Renal pelvis (tissue), 12 donors: ENCODE measurements around the gene PIGBOS1. TPM values are rescaled to one million over a fixed set of nuclear protein-coding genes. Genes with fewer than 3 reads are reported as not detected.
A peak's percentile ranks its signal among the peaks of the same experiment; 100 is the strongest.

ENCODE experiments used
- DNase-seq: peaks from one replicate; pipeline ENCODE4 v3.0.0-alpha.2; 2013
- long read RNA-seq, 16 experiments: transcript quantifications; one replicate each; lab custom pipeline, GENCODE V29; 2026
- polyA plus RNA-seq, 3 donors: library from polyadenylated mRNA; unstranded; fragments of 120-200 nt; gene quantifications; one replicate each; pipeline ENCODE4 v1.2.1, GENCODE V29; 2013; ENCODE audit not compliant: insufficient read length in 3 of 3

PIGBOS1 gene, protein sequence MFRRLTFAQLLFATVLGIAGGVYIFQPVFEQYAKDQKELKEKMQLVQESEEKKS
- 10 to 100 TPM; 14.4 to 17.3 (median 16.1) TPM for polyA plus RNA-seq
- long read RNA-seq, donor 1, transcript PIGBOS1-201 (2 exons, 866 nt), result major isoform, 9 of 13 reads
- long read RNA-seq, donor 1, partial matches to known transcripts, result 0 of 13 reads
- long read RNA-seq, donor 1, other reads (novel, unspliced or antisense), result 0 of 13 reads
- long read RNA-seq, donor 2, transcript PIGBOS1-201 (2 exons, 866 nt), result major isoform, 6 of 8 reads
- long read RNA-seq, donor 2, partial matches to known transcripts, result 0 of 8 reads
- long read RNA-seq, donor 2, other reads (novel, unspliced or antisense), result 0 of 8 reads
- long read RNA-seq, donor 3, transcript PIGBOS1-203 (2 exons, 801 nt), result major isoform, 5 of 8 reads
- long read RNA-seq, donor 3, partial matches to known transcripts, result 0 of 8 reads
- long read RNA-seq, donor 3, other reads (novel, unspliced or antisense), result 0 of 8 reads
- long read RNA-seq, donor 4, partial matches to known transcripts, result 0 of 5 reads
- long read RNA-seq, donor 4, other reads (novel, unspliced or antisense), result 0 of 5 reads
- long read RNA-seq, donor 5, partial matches to known transcripts, result 10 of 15 reads
- long read RNA-seq, donor 5, other reads (novel, unspliced or antisense), result 0 of 15 reads
- long read RNA-seq, donor 6, partial matches to known transcripts, result 0 of 8 reads
- long read RNA-seq, donor 6, other reads (novel, unspliced or antisense), result 6 of 8 reads
- long read RNA-seq, donor 7, transcript PIGBOS1-203 (2 exons, 801 nt), result major isoform, 6 of 10 reads
- long read RNA-seq, donor 7, partial matches to known transcripts, result 0 of 10 reads
- long read RNA-seq, donor 7, other reads (novel, unspliced or antisense), result 0 of 10 reads
- long read RNA-seq, donor 8, partial matches to known transcripts, result 0 of 13 reads
- long read RNA-seq, donor 8, other reads (novel, unspliced or antisense), result 7 of 13 reads
- long read RNA-seq, donor 9, partial matches to known transcripts, result 0 of 13 reads
- long read RNA-seq, donor 9, other reads (novel, unspliced or antisense), result 5 of 13 reads
- long read RNA-seq, donor 10, partial matches to known transcripts, result 0 of 15 reads
- long read RNA-seq, donor 10, other reads (novel, unspliced or antisense), result 11 of 15 reads
- long read RNA-seq, donor 11, partial matches to known transcripts, result 0 of 4 reads
- long read RNA-seq, donor 11, other reads (novel, unspliced or antisense), result 0 of 4 reads
- long read RNA-seq, donor 12, partial matches to known transcripts, result 0 of 16 reads
- long read RNA-seq, donor 12, other reads (novel, unspliced or antisense), result 7 of 16 reads
- long read RNA-seq, donor 13, partial matches to known transcripts, result 0 of 7 reads
- long read RNA-seq, donor 13, other reads (novel, unspliced or antisense), result 0 of 7 reads
- long read RNA-seq, donor 14, result 0 reads
- long read RNA-seq, donor 15, result 0 reads
- long read RNA-seq, donor 16, partial matches to known transcripts, result 5 of 10 reads
- long read RNA-seq, donor 16, other reads (novel, unspliced or antisense), result 0 of 10 reads

- DNase-seq, result peak; percentile 93
Measured at GRCh38 chr15:55318588-55319494, at the start of gene PIGBOS1, which contains the start of gene PIGB. TSS of gene PIGBOS1 (minus strand) at chr15:55319123. CDS start at chr15:55317792, 1,331 bp downstream. TSS of gene PIGB (plus strand) at chr15:55319222. CDS start at chr15:55319251, 29 bp downstream.

DNA sequence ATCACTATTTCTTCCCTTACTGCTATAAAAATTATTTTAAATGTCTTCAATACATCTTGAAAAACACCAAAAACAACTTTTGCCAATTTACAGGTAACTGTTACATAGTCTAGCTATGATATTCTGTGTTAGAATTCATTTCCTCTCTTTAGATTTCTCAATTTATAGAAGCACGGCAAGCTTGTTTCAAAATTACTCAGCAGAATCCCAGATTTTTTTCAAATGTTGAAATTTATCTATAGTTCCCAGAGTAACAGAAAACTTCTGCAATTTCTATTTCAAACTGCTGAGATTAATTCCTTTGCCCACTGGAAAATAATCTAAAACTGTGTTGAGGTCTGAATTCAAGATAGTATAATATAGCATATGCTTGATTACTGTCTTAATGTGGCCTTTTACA is 48.1 kb upstream of the PIGBOS1 start:
- DNase-seq, result no peak

DNA sequence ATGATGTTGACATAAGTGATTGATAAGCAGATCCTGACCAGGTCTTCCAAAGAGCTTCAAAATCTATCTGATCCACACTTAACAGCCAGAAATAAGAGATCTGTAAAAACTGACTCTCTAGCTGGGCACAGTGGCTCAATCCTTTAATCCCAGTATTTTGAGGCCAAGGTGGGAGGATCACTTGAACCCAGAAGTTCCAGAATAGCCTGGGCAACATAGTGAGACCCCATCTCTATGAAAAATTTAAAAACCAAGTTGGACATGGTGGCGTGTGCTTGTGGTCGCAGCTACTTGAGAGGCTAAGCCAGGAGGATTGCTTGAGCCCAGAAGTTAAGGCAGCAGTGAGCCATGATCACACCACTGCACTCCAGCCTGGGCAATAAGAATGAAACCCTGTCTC is 43.7 kb upstream of the PIGBOS1 start:
- no peak for DNase-seq

DNA sequence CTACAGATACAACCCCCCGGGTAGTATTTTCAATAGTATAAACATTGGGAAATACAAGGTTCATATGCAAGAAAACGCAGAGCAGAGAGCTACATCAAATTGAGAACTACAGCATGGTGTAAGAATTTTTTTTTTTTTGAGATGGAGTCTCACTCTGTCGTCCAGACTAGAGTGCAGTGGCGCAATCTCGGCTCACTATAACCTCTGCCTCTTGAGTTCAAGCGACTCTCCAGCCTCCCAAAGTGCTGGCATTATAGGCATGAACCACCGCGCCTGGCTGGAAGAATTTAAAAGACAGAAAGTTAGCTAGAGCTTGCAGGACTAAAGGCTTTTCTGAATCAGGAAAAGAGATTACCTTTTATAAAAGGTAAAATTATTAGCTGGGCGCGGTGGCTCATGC is 42.1 kb upstream of the PIGBOS1 start:
- DNase-seq, result no peak

DNA sequence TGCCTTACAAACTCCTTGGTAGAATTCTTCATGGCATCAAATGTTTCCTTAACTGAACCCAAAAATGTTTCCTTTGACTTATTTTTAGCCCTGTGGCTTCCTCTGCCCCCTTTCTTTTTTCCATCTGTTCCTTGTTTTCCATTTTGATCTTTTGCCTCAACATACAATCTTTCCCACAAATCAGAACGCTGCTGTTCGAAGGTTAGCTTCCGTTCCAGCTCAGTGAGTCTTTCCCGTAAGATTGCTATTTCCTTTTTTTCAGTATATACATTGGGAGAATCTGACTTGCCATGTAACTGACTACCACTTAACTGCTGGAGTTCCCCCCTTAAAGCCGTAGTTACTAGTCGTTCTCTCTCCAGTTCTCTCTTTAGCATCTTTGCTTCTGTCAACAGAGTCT is 41.3 kb upstream of the PIGBOS1 start:
- DNase-seq, result no peak

DNA sequence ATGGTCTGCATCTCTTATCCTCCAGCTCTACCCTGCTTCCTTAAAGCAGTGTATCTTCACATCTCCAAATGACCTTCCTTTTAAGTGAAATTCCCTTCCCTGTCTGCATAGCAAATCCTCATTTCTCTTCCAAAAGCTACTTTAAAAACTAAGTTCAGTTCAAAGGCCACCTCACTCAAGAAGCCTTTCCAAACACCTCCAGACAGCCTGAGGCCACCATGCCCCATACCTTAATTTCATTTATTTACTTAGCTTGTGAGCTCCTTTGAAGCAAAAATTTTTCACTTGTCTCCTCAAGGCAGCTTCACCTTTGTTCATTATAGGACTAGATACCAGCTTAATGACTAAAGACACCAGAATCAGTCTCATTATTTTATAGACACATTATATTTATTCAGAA is 39.5 kb upstream of the PIGBOS1 start:
- no peak for DNase-seq

- DNase-seq, result no peak
Measured at GRCh38 chr15:55357774-55358173, 38.9 kb upstream of the PIGBOS1 start.

DNA sequence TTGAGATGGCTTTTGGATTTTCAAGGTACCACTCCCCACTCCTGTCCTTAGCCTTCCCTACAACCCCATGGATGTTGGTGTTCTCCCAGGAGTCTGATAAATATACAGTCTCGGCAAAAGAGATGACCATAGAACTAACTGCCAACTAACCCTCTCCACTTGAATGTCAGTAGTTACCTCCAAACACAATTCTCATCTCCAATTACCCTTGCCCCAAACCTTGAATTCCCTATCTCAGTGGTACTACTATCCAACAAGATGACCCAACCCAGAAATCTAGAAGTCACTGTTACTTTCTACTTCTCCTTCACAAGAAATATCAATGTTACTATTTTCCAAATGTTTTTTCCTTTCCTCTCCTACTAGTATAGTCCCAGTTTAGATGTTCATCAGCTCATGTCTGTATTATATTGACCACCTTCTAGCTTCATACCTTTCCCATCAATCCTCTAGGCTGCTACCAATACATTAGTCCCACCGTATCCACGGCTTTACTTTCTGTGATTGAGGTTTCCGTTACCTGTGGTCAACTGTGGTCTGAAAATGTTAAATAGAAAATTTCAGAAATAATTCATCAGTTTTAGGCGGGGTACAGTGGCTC is 38.2 kb upstream of the PIGBOS1 start:
- no peak for DNase-seq

GRCh38 chr15:55353025-55353424 is 34.1 kb upstream of the PIGBOS1 start:
- DNase-seq, result no peak

GRCh38 chr15:55349282-55349681 is 30.4 kb upstream of the PIGBOS1 start:
- DNase-seq, result no peak

DNA sequence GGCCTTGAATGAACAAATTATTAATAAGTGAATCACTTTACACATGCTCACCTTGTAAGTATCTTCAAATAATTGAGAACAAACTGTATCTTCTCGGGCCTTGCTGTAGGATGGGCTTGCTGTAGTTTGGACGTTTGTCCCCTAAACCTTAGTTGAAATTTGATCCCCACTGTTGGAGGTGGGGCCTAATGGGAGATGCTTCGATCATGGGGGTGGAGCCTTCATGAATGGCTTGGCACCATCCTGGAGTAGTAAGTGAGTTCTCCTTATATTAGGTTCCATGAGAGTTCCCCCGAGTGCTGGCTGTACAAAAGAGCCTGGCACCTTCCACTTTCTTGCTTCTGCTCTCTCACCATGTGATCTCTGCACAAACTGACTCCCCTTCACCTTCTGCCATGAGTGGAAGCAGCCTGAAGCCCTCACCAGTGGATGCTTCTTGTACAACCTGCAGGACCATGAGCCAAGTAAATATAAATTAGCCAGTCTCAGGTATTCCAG is 29.4 kb upstream of the PIGBOS1 start:
- DNase-seq, result no peak

GRCh38 chr15:55344206-55344605 is 25.3 kb upstream of the PIGBOS1 start:
- DNase-seq, result no peak

- DNase-seq, result no peak
Measured at GRCh38 chr15:55343168-55343567, 24.2 kb upstream of the PIGBOS1 start.

DNA sequence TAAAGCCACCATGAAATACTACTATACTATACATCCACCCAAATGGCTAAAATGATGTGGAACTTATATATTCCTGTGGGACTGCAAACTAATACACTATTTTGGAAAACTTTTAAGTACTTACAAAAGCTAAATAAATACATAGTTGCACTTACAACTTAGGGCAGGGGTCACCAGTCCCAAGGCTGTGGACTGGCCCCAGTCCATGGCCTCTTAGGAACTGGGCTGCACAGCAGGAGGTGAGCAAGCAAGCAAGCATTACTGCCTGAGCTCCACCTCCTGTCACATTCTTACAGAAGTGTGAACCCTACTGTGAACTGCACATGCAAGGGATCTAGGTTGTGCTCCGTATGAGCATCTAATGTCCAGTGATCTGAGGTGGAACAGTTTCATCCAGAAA is 18.2 kb upstream of the PIGBOS1 start:
- no peak for DNase-seq

GRCh38 chr15:55334997-55335396 is 16.1 kb upstream of the PIGBOS1 start:
- no peak for DNase-seq

- DNase-seq, result no peak
Measured at GRCh38 chr15:55334371-55334770, 15.4 kb upstream of the PIGBOS1 start.

DNA sequence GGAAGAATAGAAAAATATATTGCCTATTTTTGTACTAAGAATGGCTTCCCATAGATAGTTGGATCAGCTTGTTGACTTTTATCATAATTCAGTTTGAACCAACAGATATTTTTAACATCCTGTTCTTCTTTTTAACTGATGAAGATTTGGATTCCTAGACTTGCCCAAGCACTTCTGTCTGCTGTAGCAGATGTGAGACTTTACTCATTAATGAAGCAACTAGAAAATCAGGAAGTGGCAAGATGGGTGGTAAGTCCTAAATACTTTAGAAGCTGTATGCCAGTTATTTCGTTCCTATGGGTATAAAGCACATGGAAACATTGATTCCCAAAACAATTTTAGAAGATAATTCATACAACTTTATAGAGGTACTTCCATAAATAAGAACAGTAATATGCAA is 8.5 kb upstream of the PIGBOS1 start:
- DNase-seq, result no peak

DNA sequence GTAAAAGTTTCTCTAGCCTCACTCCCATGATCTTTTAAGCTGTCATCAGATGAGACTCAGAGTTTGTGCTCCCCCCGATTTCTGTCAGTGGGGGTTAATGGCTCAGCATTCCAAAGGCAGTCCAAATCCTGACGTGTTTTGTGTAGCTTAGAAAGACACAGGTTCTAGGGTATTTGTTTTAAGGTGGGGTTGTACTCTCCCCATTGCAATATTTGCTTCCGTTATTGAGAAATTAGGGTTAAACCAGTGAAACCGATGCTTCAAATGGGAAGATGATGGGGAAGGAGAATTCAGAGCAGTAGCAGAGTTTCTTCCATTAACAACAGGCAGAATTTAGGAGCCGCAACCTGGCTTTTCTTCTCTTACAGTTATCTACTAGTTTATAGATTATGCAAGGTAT is 3.5 kb upstream of the PIGBOS1 start:
- no peak for DNase-seq

- DNase-seq, result no peak
Measured at GRCh38 chr15:55320963-55321362, 2.0 kb upstream of the PIGBOS1 start.

DNA sequence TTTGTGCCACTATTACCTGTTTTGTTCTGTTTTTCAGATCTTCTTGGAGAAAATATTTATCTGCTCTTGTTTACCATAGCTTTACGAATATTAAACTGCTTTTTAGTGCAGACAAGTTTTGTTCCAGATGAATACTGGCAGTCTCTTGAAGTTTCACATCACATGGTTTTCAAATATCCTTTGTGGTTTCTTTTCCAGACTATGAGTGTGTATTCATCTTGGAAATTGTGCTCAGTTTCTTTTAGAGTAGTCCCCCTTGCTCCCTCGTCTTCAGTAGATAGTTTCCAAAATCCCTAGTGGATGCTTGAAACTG is 1.3 kb upstream of the PIGBOS1 start:
- no peak for DNase-seq
